Cardiac septum (tissue), 1 donor: ENCODE data around the gene FAXDC2. TPM values are rescaled to one million over a fixed set of nuclear protein-coding genes. Genes with fewer than 3 reads are reported as not detected.

Experiments
- DNase-seq: peaks from one replicate; pipeline ENCODE4 v3.0.0-alpha.2; 2020; ENCODE audit warnings: low spot score
- intact Hi-C: fragments of 100-400 bp; cut with DNase I; formaldehyde crosslinking; loops from one replicate; pipeline ENCODE4 v1.14.0; 2022
- total RNA-seq: library from RNA; stranded (reverse); fragmentation: NEBNext Ultra II Directional; extraction: Animal tissue kit (Norgen Biotek cat#: 25700); gene quantifications from one replicate; pipeline ENCODE4 v1.2.1, GENCODE V29; 2021
- donor health status: DM: no; HTN: no; CAD: no.

The FAXDC2 gene
- total RNA-seq, 1 donor from 2014 or later, result 10.1 TPM

GRCh38 chr5:154863291-154864080 is 13.1 kb upstream of the FAXDC2 start:
- no peak for DNase-seq
- intact Hi-C loops, result no loop called here

GRCh38 chr5:154862766-154863165 is 12.4 kb upstream of the FAXDC2 start:
- intact Hi-C loops, result no loop called here
- DNase-seq, result no peak

DNA sequence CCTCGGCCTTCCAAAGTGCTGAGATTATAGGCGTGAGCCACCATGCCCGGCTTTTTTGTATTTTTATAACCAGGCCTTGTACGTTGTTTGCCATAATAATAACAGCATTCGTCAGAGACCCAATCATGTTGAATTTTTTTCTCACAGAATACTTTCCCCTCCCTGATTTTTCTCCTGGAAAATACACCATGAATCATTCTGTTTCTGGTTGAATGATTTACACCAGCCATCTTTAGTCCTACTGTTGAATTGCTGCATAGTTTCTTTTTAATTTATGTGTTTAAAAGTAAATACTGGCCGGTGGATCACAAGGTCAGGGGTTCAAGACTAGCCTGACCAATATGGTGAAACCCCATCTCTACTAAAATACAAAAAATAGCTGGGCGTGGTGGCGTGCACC is 11.5 kb upstream of the FAXDC2 start:
- no peak for DNase-seq
- intact Hi-C loops, result no loop called here

DNA sequence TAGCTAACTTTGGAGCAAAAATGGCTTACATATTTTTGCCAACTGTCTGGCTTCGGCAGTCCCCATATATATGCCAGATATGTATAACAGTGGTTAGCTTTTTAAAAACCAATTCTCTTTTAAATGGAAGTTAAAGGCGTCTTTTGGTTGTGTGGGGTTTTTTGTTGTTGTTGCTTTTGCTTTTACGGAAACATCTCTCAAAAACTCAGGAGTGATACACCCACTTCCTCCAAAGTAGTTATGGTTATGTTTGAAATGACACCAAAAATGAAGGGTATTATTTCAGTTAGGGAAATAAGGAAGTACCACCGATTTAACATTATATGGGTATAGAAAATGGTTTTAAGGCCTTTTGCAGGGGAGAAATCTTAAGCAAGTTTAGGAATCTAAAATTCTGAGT is 10.4 kb upstream of the FAXDC2 start:
- DNase-seq, result no peak
- intact Hi-C loops, result no loop called here

DNA sequence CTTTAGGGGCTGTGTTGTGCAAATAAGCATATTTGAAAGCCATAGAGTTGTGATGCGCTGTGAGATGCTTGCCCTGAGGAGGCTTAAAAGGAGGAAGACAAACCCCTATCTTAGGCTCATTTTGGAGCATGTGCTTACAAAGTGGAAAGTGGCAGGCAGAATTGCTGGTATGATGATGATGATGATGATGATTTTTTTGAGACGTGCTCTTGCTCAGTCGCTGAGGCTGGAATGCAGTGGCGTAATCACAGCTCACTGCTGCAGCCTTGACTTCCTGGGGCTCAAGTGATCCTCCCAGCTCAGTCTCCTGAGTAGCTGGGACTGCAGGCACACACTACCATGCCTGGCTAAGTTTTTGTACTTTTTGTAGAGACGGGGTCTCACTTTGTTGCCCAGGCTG is 9.7 kb upstream of the FAXDC2 start:
- no peak for DNase-seq
- intact Hi-C loops, result no loop called here

DNA sequence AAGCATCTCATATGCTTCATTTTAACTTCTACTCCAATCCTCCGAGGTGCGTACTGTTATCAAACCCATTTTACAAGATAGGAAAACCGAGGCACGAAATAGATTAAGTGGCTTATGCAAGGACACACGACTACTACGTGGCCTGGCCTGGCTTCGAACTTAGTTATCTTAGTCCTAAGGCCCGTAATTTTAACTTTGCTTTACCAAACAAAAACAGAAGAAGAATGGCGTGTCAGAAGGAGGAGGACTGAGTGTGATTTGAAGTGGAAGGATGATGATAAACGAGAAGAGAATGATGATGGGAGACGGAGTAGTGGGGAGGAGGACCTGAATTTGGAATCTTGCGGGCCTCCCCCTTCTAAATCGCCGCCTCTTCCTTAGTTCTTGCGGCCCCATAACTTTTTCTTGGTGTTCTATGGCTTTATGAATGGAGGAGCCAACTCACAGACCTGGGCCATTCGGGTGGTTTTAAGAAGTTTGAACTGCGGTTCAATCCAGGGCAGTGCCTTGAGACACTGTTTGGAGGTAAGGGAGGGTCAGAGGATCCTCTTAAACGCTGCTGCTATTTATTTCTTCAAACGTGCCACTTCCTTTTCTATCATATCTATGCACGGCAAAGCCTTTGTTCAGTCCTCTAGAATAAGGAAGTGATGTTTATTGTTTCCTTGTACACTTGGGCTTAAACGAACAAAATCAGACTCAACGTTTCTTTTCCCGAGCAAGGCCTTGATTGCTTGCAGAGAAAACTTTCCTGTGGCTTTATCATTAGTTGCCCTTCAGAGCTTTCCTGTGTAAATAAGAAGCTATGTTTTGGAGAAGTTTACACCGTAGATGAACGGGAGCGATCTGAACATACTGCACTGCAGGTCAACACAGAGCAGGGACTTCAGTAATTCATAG is 8.8 kb upstream of the FAXDC2 start:
- DNase-seq, result no peak
- intact Hi-C loops, result loop anchor here (2.0 kb wide), 1 partner anchor 102 kb away; no protein-coding TSS in a partner anchor

DNA sequence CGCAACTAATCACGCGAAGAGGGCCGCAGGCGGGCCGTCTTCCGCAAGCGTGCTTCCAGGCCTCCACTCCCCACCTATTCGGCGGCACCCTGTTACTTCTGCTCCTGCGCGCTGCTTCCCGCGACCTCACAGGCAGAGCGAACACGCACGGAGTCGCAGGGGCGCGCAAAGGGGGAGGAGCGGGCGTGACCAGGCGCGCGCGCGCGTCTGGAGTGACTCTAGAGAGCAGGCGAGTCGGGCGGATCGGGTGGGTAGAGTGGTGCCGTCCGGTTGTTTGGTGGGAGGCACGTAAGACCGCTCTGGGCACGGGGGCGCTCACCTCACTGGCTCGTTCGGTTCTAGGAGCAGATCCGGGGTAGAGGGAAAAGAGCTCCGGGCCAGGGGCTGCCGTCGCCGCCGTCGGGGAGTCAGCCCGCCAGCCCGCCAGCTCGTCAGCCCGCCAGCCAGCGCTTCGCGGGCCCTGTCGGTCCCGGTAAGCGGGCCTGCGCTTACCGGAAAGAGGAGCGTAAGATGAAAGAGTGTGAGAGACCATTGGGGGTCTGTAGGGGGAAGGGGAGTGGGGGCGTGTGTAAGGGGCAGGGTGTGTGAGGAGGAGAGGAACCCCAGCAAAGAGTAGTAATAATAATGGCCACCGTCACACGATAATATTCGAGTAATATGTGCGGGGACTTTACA is 8.0 kb upstream of the FAXDC2 start, which contains the start of gene CNOT8:
Gene CNOT8 (plus strand): TSS at position 331 of the 675 bp plus-strand sequence. CDS start 4,652 bp downstream, outside the sequence.
- peak; percentile 99 for DNase-seq
- intact Hi-C loops, result loop anchor here (2.0 kb wide), 1 partner anchor 102 kb away; no protein-coding TSS in a partner anchor

GRCh38 chr5:154857530-154858296 is 7.3 kb upstream of the FAXDC2 start:
- intact Hi-C loops, result loop anchor here (2.0 kb wide), 1 partner anchor 101 kb away; no protein-coding TSS in a partner anchor
- DNase-seq, result peak; percentile 96

GRCh38 chr5:154851351-154851750 is 948 bp upstream of the FAXDC2 start:
- intact Hi-C loops, result loop anchor here (2.0 kb wide), 1 partner anchor 97 kb away; the partner anchor contains the start of gene LARP1
- DNase-seq, result no peak

- DNase-seq, result no peak
- intact Hi-C loops, result loop anchor here (2.0 kb wide), 1 partner anchor 95 kb away; the partner anchor contains the start of gene LARP1
Measured at GRCh38 chr5:154849791-154850201, 607 bp downstream of the FAXDC2 start.

DNA sequence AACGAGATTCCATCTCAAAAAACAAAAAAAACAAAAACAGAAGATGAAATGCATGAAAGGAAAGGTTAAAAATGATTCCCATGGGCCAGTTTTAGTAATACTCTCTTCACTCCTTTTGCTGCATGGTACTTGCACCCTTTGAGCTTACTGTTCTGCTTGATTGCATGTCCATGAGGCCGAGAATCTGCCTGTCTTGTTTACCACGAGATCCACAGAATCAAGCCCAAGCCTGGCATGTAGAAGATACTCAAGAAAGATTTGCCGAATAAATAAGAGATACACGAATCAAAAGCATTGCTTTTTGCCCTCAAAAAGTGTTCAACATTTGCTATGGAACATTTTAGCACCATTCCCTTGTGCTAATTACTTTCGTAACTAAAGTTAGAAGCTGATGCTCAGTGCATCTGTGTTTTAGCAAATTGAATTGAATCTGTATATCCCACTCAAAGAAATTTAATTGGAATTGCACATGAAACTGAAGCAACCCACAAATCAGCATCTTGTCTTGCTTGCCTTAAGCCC is 1.1 kb downstream of the FAXDC2 start:
- intact Hi-C loops, result no loop called here
- DNase-seq, result no peak

DNA sequence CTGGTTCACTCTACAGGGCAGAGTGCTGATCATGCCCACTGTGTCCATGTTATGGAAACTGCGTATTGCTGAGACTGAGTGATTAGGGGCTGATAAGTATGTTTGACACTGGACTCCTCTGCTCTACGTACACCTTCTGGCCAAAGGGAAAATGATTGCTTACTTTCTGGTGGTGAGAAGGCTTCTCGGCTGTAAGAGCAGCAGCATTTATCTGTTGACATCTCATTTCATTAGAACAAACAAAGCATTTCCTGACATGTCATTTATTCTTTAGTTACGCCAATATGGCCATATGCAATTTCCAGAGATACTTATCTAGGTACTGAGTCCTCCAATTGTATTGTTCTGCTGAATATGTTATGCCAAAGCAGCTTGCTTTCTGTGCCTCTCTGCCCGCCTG is 5.6 kb downstream of the FAXDC2 start:
- intact Hi-C loops, result no loop called here
- no peak for DNase-seq

DNA sequence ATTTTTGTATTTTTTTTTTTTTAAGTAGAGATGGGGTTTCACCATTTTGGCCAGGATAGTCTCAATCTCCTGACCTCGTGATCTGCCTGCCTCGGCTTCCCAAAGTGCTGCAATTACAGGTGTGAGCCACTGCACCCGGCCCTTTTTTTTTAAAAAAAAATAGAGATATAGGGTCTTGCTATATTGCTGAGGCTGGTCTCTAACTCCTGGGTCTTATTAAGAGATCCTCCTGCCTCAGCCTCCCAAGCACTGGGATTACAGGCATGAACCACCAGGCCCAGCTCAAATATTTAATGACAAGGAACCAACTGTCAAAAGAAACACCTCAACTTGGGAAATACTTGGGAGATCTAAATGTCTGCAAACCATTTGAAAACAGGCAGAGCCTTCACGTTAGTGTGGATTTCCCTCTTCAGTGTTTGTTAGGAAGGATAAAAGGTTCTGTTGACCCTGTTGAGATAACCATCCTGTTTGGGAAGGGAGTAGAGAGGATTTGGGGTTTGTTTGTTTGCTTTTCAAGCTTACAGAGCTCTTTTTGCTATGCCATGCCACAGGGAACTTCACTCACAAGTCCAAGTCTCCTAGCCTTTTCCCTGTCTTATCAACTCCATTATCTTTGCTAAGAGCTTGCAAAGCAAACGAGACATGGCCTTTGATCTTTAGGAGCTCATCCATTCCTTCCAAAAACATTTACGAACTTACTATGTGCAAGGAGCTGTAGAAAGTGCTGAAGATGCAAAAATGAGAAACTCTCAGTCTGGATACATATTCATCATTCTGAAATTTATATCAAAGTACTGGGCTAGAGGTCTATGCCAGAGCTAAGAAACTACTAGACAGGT is 7.5 kb downstream of the FAXDC2 start:
- intact Hi-C loops, result no loop called here

DNA sequence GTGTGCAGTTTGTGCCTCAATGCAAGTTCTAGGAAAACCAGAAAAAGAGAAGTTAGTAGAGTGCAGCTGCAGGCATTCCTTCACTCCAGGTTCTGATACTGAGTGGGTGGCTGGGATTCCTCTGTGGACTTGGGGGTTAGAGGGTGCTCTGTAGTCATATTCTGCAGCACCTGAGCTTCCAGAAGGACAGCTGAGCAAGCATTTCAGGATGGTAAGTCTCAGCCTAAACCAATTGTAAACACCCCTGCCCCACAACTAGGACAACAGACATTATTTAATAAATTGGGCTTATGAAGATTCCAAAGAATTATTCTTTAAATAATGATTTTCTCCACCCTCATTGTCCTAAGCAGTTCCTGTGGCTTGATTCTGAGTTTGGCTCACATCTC is 9.1 kb downstream of the FAXDC2 start:
- DNase-seq, result no peak
- intact Hi-C loops, result no loop called here

More for the DNA sequence above, 7.5 kb downstream of the FAXDC2 start:
- DNase-seq, result no peak

DNA sequence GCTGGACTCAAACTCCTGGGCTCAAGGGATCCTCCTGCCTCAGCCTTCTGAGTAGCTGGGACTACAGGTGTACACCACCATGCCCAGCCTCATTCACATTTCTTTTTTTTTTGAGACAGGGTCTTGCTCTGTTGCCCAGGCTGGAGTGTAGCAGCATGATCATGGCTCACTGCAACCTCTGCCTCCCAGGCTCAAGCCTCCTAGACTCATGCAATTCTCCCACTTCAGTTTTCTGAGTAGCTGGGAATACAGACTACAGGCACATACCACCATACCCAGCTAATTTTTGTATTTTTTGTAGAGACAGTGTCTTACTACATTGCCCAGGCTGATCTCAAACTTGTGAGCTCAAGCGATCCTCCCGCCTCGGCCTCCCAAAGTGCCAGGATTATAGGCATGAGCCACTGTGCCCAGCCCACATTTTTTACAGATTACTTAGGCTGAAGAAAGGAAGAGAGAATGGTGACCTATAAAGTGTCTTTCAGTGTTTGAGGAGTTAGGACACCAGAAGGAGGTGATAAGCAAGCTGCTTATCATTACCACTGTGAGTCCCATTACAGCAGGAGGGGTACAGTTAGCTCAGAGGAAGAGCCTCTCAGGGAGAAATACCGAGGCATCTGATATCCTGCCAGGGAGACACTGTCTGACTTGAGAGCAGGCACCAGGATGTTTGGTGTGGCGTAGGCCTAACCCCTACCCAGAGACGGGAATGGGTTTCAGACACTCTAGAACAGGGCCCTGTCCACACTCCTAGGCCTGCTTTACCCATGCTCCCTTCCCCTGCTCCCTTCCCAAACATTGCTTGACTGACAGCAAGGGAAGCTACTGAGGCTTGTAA is 9.7 kb downstream of the FAXDC2 start:
- DNase-seq, result peak; percentile 33
- intact Hi-C loops, result no loop called here

- intact Hi-C loops, result no loop called here
Measured at GRCh38 chr5:154837009-154837901, 13.1 kb downstream of the FAXDC2 start.

More at GRCh38 chr5:154837009-154837901, 13.1 kb downstream of the FAXDC2 start:
- DNase-seq, result no peak
